HG03521 (cell line): Measurements from ENCODE around the gene CDK5RAP2.
"Not testable (repeated sequence)": the region's sequence is repeated elsewhere in the genome, so short reads cannot be mapped to it uniquely, and the experiment has no call there.

Source experiments
- ATAC-seq: cut with Tn5 transposase; IDR thresholded peaks from one replicate; pipeline ENCODE4 v1.9.1; 2021; ENCODE audit warnings: mild to moderate bottlenecking, moderate library complexity; ENCODE audit not compliant: unreplicated experiment

CDK5RAP2 gene

GRCh38 chr9:120477534-120478001 lies 102.4 kb downstream of the CDK5RAP2 start:
- peak; percentile 63 for ATAC-seq

- no peak for ATAC-seq
Observed at GRCh38 chr9:120475341-120475740, 104.6 kb downstream of the CDK5RAP2 start.

DNA sequence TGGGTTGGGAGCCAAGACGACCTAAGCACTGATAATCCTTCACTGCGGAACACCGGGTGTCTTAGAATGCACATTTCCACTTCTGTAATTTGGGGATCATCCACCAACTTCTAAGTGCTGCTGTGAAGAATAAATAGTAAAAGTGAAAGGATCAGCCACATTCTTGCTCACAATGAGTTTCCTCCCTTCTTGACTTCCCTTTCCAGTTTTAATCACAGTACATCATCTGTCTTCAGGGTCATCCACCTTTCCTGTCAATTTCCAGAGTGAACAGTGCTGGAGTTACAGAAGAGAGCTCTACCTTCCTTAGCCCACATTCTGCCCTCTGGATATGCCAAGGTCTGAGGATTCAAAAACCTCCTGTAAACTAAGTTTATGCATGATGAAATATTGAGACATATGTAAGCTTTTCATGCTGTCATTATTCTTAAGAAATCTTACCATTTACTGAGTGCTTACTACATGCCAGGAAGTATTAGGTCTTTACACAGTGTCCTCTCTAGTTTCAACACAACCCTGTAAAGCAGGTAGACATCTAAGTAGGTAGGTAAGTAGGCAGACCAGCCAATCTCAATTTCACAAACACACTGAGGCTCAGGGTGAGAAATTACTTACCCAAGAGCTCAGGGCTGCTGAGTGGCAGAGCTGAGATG lies 105.2 kb downstream of the CDK5RAP2 start:
- ATAC-seq = no peak

DNA sequence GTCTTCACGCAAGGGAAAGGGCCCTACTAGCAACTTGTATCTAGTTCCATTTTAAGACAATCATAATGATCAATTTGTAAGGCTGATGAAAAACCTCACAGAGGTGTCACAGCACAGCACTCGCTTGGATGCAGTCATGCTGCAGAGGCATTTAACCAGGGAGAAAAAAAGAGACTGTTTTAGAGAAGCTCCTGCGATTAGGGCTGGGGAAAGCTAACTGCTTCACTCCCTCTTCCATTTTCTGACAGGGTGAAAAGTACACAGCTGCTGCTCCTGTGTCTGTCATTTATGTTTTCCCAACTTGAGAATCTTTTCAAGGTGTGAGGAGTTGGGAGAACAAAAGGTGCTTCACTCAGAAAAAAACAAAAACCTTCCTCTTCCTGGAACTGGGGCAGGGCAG lies 106.4 kb downstream of the CDK5RAP2 start:
- ATAC-seq = no peak

- ATAC-seq = no peak
Observed at GRCh38 chr9:120465685-120466407, 114.1 kb downstream of the CDK5RAP2 start.

GRCh38 chr9:120464887-120465421 lies 115.0 kb downstream of the CDK5RAP2 start:
- no peak for ATAC-seq

GRCh38 chr9:120464176-120464886 lies 115.6 kb downstream of the CDK5RAP2 start:
- ATAC-seq = no peak

DNA sequence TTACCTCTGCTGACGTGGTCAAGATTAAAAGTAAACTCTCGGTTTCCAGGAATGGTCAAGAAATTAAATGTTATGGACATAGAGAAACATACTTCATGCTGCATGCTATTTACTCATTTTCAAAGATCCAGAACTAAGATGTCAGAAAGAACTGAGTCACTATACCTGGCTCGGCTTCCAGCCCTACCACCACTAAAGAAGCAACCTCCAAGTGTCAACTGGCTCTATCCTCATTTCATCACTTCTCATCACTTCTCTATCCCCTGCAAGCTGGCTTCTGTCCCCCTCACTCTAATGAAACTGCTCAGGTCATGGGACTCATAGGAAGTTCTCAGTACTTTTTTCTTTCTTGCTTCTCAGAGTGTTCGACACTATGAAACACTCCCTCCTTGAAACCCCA lies 116.2 kb downstream of the CDK5RAP2 start:
- ATAC-seq = no peak

DNA sequence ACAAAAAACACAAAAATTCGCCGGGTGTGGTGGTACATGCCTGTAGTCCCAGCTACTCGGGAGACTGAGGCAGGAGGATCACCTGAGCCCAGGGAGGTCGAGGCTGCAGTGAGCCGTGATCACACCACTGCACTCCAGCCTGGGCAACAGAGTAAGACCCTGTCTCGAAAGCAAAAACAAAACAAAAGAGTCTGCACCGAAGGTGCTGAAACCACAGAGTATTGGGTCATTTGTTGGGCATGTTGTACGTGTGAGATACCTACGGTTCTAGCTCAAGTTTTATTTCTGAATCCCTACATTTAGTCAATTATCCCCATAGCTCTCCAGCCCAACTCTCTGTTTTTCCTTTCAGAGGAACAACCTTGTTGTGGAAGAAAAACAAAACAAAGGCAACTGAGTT lies 118.3 kb downstream of the CDK5RAP2 start:
- ATAC-seq = not testable (repeated sequence)

- ATAC-seq = no peak
Observed at GRCh38 chr9:120456218-120456617, 123.7 kb downstream of the CDK5RAP2 start.

DNA sequence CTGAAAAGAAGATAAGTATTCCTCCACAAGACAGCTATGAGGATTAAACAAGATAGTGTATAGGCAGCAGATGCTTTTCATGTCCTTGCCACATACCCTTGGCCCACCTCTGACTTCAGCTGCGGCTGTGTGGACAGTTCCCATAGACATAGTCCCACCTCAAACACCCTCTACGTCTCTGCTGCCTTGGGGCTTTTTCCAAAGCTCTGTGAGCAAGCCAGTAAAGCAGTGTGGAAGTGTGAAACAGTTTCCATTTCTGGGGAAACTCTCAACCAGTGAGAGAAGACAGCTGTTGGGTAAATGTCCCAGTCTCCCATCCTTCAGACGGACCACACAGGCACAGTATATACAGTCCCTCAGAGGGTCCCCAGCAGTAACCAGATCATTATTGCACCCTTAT lies 125.5 kb downstream of the CDK5RAP2 start:
- no peak for ATAC-seq

GRCh38 chr9:120453792-120454191 lies 126.2 kb downstream of the CDK5RAP2 start:
- no peak for ATAC-seq

- no peak for ATAC-seq
Observed at GRCh38 chr9:120452631-120453030, 127.3 kb downstream of the CDK5RAP2 start.

DNA sequence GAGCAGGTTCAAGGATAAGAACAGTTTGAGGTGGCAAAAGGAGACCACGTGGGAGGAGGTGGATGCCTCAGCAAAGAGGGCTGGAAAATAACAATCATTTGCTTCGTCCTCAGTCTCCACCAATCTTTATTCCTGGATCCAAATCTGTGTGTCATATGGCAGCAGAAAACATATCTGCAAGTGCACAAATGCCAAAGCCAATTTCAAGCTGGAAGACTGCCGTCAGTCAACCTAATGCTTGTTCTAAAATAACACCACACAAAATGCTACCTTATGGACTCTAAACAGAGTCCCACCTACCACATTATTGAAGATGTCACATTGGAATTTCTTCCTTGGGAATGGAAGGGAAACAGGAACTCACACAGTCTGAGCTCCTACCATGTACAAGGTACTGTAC lies 129.1 kb downstream of the CDK5RAP2 start:
- no peak for ATAC-seq

GRCh38 chr9:120449566-120449965 lies 130.4 kb downstream of the CDK5RAP2 start:
- ATAC-seq = no peak

- ATAC-seq = no peak
Observed at GRCh38 chr9:120447959-120448500, 131.9 kb downstream of the CDK5RAP2 start.

DNA sequence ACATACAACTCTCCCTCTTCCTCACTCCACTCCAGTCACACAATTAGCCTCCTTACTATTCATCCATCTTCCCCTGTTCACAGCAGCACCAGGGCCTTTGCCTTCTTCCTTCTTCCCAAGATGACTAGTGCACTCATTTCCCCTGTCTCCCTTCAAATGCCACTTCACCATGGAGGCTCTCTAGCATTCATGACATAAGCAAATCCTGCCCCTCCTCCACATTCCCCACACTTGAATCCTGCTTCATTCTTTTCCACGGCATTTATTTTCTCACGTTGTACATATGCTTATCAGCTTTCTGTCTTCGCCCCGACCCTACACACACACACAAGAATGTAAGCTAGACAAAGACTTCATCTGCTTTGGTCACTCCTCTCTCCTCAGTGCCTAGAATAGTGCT lies 133.3 kb downstream of the CDK5RAP2 start:
- ATAC-seq = no peak

- no peak for ATAC-seq
Observed at GRCh38 chr9:120443976-120444375, 136.0 kb downstream of the CDK5RAP2 start.

- ATAC-seq = no peak
Observed at GRCh38 chr9:120443489-120443888, 136.5 kb downstream of the CDK5RAP2 start.

DNA sequence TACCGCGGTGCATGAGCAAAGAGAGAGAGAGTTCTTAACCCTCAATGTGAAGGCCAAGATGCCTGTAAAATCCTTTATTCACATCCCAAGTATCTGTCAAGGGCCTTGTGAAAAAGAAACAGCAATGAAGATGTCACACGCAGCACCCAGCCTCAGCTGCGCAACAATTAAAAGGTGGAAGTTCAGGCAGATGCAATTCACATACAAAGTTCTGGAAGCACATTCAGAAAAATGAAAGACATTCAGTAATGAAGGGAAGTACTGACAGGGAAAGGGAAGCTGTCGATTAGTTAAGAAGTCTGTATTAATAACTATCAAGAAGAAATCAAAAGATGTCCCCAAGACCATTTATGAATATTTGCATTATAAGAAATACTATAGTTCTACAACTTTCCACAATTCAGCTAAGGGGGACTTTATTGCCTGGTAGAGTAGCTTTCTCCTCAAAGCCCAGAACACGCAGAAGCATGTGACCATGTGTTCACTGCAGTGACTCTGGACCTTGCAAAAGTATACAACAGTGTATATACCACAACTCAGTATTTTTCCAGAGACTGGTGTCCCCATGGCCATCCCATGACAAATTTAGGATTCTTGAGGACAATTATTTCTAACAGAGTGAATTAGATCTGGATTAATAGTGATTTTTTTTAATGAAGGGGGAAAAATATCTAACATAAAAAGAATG lies 137.5 kb downstream of the CDK5RAP2 start:
- no peak for ATAC-seq
